Measurements from ENCODE around the gene PLPPR1.

DNA sequence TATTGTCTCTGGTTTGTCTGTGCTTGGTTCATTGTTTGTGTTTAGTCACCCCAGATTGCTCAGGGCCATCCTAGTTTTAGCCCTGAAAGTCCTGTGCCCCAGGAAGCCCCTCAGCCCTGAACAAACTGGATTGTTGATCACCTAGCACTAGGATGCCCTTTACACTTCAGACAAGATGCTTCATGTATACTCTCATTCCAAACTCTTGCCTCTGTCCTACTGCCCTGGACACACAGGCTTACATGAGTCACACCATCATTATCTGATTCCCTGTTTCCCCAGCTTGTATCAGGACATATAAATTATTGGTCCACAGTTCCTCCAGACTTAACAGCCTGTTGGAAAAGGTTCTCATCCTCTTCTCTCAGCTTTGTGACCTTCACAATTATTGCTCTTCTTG lies 236.2 kb downstream of the PLPPR1 start:
- TF ChIP-seq, protein P1, sequence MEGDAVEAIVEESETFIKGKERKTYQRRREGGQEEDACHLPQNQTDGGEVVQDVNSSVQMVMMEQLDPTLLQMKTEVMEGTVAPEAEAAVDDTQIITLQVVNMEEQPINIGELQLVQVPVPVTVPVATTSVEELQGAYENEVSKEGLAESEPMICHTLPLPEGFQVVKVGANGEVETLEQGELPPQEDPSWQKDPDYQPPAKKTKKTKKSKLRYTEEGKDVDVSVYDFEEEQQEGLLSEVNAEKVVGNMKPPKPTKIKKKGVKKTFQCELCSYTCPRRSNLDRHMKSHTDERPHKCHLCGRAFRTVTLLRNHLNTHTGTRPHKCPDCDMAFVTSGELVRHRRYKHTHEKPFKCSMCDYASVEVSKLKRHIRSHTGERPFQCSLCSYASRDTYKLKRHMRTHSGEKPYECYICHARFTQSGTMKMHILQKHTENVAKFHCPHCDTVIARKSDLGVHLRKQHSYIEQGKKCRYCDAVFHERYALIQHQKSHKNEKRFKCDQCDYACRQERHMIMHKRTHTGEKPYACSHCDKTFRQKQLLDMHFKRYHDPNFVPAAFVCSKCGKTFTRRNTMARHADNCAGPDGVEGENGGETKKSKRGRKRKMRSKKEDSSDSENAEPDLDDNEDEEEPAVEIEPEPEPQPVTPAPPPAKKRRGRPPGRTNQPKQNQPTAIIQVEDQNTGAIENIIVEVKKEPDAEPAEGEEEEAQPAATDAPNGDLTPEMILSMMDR (conservative IDR thresholded peaks at IDR 0.05; ENCODE audit: low read depth, low read length): no peak
- no peak for TF ChIP-seq EZH2 (IDR thresholded peaks at IDR 0.05; ENCODE audit: borderline replicate concordance, low read depth, low read length, poor library complexity, severe bottlenecking)
